Activated T-cell treated with anti-CD3 and anti-CD28 coated beads, Interleukin-2, amount 50 U/mL, for 72 hours (primary cell): ENCODE results near the gene BEND4. TPM values are rescaled to one million over a fixed set of nuclear protein-coding genes. Genes with fewer than 3 reads are reported as not detected.

Source experiments
- ATAC-seq, 2 donors: fragments of 150-1000 bp; cut with Tn5 transposase; replicated peaks in 1 of 2; 2 replicates each; pipeline ENCODE4 v1.10.0; 2021; ENCODE audit warnings: moderate library complexity in 2 of 2, mild to moderate bottlenecking in 1 of 2
- DNase-seq, 2 donors: peaks; one replicate each; pipeline ENCODE4 v3.0.0; 2021 to 2022; ENCODE audit warnings: mixed read lengths in 1 of 2
- H3K27ac Mint-ChIP-seq: one replicate; pipeline ENCODE4 v1.8.0; 2022; ENCODE audit warnings: mild to moderate bottlenecking, moderate library complexity, mixed read lengths
- H3K27me3 Mint-ChIP-seq: one replicate; pipeline ENCODE4 v1.8.0; 2022; ENCODE audit warnings: low read depth, mixed read lengths
- H3K36me3 Mint-ChIP-seq, 2 donors: one replicate each; pipeline ENCODE4 v1.8.0; 2022; ENCODE audit warnings: mixed read lengths in 2 of 2, mild to moderate bottlenecking in 1 of 2; ENCODE audit not compliant: insufficient read depth in 2 of 2
- H3K4me1 Mint-ChIP-seq: one replicate; pipeline ENCODE4 v1.8.0; 2022; ENCODE audit warnings: low read depth, mixed read lengths
- H3K4me3 Mint-ChIP-seq, 2 donors: one replicate each; pipeline ENCODE4 v1.8.0; 2022; ENCODE audit warnings: mild to moderate bottlenecking in 2 of 2, mixed read lengths in 2 of 2, moderate library complexity in 2 of 2
- H3K9me3 Mint-ChIP-seq, 2 donors: one replicate each; pipeline ENCODE4 v1.8.0; 2022; ENCODE audit warnings: mixed read lengths in 2 of 2
- total RNA-seq, 2 donors: library from RNA; stranded (reverse); gene quantifications; one replicate each; pipeline ENCODE4 v1.2.3, GENCODE V29; 2022

Gene BEND4
- total RNA-seq, 2 donors from 2014 or later = 0.41 to 0.53 TPM

GRCh38 chr4:42078184-42078801 lies 74.2 kb downstream of the BEND4 start:
- H3K4me1 Mint-ChIP-seq = no peaks in the 10 kb centered on the region
- H3K9me3 Mint-ChIP-seq = no peaks in the 10 kb centered on the region
- ATAC-seq = no peak
- no peak for DNase-seq
- H3K27ac Mint-ChIP-seq = no peak overlapping the region
- H3K36me3 Mint-ChIP-seq = peaks cover 0 to 6% of the 10 kb centered on the region in 2 donors
- H3K27me3 Mint-ChIP-seq = no peaks in the 10 kb centered on the region
- no peak overlapping the region for H3K4me3 Mint-ChIP-seq

- Mint-ChIP-seq H3K4me3 (no peak overlapping the region), H3K27me3 (no peaks in the 10 kb centered on the region), H3K36me3 (peaks cover 3 to 11% of the 10 kb centered on the region in 2 donors), H3K9me3 (no peaks in the 10 kb centered on the region), H3K4me1 (no peaks in the 10 kb centered on the region), H3K27ac (peak overlapping the region; percentile 11)
- ATAC-seq = no peak
- no peak for DNase-seq
Observed at GRCh38 chr4:42074294-42074693, 78.2 kb downstream of the BEND4 start.

- no peak overlapping the region for H3K27ac Mint-ChIP-seq
- H3K9me3 Mint-ChIP-seq = no peaks in the 10 kb centered on the region
- no peaks in the 10 kb centered on the region for H3K4me1 Mint-ChIP-seq
- peaks cover 3 to 7% of the 10 kb centered on the region in 2 donors for H3K36me3 Mint-ChIP-seq
- no peak overlapping the region for H3K4me3 Mint-ChIP-seq
- DNase-seq (no peak), ATAC-seq (no peak)
- no peaks in the 10 kb centered on the region for H3K27me3 Mint-ChIP-seq
Observed at GRCh38 chr4:42070463-42070862, 82.0 kb downstream of the BEND4 start.

GRCh38 chr4:42067264-42067663 lies 85.2 kb downstream of the BEND4 start:
- Mint-ChIP-seq H3K27ac (no peak overlapping the region), H3K4me3 (no peak overlapping the region), H3K9me3 (no peaks in the 10 kb centered on the region), H3K4me1 (no peaks in the 10 kb centered on the region), H3K36me3 (peaks cover 0 to 2% of the 10 kb centered on the region in 2 donors), H3K27me3 (no peaks in the 10 kb centered on the region)
- ATAC-seq (no peak), DNase-seq (no peak)

GRCh38 chr4:42066402-42066801 lies 86.1 kb downstream of the BEND4 start:
- no peak overlapping the region for H3K4me3 Mint-ChIP-seq
- no peak overlapping the region for H3K27ac Mint-ChIP-seq
- no peaks in the 10 kb centered on the region for H3K36me3 Mint-ChIP-seq
- DNase-seq = no peak
- no peaks in the 10 kb centered on the region for H3K27me3 Mint-ChIP-seq
- H3K9me3 Mint-ChIP-seq = no peaks in the 10 kb centered on the region
- no peaks in the 10 kb centered on the region for H3K4me1 Mint-ChIP-seq
- no peak for ATAC-seq

Other genes with a start within 250 kb of the BEND4 start
- 10 to 100 TPM; 37.4 to 45.5 TPM for gene TMEM33, start 217.2 kb downstream of the BEND4 start, total RNA-seq
- gene DCAF4L1, start 170.9 kb downstream of the BEND4 start, total RNA-seq = under 1 TPM; 0.19 to 0.24 TPM
- gene SLC30A9, start 162.1 kb downstream of the BEND4 start, total RNA-seq = 10 to 100 TPM; 45.5 to 47.8 TPM
- under 1 TPM; 0.23 to 0.41 TPM for gene SHISA3, start 244.8 kb upstream of the BEND4 start, total RNA-seq